Kidney epithelial cell (primary cell): Measurements from ENCODE around the gene DNAH1. TPM values are rescaled to one million over a fixed set of nuclear protein-coding genes. Genes with fewer than 3 reads are reported as not detected.

Experiments used
- DNase-seq: peaks from one replicate; pipeline ENCODE4 v3.0.0-alpha.2; 2010; ENCODE audit warnings: low read depth
- H3K27me3 ChIP-seq: 2 replicates; pipeline ENCODE4 v1.6.0; 2011; ENCODE audit warnings: low read length; ENCODE audit not compliant: control insufficient read depth, insufficient read depth
- H3K36me3 ChIP-seq: 2 replicates; pipeline ENCODE4 v1.5.1; 2011; ENCODE audit warnings: low read length; ENCODE audit not compliant: control insufficient read depth, insufficient read depth
- H3K4me3 ChIP-seq: 2 replicates; pipeline ENCODE4 v1.5.1; 2011; ENCODE audit warnings: low read depth, mild to moderate bottlenecking, control low read depth, low read length
- total RNA-seq: library from RNA; depleted of rRNA; stranded (reverse); fragments of >200 nt; gene quantifications from 2 replicates; pipeline ENCODE4 v1.2.3, GENCODE V29; 2015
- TF ChIP-seq, protein P1 (sequence below): IDR thresholded peaks from 2 replicates; pipeline ENCODE4 v1.5.1; 2011; ENCODE audit warnings: mild to moderate bottlenecking, moderate library complexity, low read length, control low read depth, inconsistent platforms; ENCODE audit not compliant: insufficient read depth, poor library complexity, severe bottlenecking

Gene DNAH1
- total RNA-seq, 1 donor from 2014 or later: 0.96 TPM

DNA sequence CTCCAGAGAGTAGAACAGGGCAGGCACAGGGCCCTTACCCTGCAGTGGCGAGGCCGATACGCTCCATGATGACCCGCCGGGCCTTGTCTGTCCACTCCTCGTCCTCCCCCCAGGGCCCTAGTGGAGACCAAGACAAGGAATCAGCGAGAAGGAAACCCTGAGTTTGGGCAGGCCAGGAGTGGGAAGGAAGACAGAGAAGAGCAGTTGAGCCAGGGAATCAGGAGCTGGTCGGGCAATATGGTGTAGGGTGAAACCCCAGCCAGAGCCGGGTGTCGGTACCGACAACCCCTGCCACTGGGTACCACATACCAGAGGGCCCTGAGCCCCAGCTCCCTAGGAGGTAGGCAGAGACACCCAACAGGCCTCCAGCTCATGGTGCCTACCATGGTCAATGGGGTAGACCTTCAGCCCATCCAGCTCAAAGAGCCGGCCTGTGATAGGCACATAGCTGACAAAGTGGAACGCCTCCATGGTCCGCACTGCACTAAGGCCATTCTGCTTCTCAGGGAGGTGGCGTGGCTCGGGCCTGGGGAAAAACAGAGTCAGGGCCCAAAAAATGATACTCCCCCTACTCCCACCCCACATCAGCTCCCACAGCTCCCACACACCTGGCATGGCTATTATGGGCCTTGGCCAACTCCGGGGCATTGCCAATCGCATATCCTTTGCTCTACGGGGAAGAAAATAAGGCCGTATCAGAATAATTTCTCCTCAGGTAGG, 90.8 kb downstream of the DNAH1 start:
- no peaks in the 10 kb centered on the region for H3K27me3 ChIP-seq
- DNase-seq: no peak
- no peak overlapping the region for H3K4me3 ChIP-seq
- H3K36me3 ChIP-seq: peaks cover 6% of the 10 kb centered on the region
- TF ChIP-seq, protein P1, sequence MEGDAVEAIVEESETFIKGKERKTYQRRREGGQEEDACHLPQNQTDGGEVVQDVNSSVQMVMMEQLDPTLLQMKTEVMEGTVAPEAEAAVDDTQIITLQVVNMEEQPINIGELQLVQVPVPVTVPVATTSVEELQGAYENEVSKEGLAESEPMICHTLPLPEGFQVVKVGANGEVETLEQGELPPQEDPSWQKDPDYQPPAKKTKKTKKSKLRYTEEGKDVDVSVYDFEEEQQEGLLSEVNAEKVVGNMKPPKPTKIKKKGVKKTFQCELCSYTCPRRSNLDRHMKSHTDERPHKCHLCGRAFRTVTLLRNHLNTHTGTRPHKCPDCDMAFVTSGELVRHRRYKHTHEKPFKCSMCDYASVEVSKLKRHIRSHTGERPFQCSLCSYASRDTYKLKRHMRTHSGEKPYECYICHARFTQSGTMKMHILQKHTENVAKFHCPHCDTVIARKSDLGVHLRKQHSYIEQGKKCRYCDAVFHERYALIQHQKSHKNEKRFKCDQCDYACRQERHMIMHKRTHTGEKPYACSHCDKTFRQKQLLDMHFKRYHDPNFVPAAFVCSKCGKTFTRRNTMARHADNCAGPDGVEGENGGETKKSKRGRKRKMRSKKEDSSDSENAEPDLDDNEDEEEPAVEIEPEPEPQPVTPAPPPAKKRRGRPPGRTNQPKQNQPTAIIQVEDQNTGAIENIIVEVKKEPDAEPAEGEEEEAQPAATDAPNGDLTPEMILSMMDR: no peak

DNA sequence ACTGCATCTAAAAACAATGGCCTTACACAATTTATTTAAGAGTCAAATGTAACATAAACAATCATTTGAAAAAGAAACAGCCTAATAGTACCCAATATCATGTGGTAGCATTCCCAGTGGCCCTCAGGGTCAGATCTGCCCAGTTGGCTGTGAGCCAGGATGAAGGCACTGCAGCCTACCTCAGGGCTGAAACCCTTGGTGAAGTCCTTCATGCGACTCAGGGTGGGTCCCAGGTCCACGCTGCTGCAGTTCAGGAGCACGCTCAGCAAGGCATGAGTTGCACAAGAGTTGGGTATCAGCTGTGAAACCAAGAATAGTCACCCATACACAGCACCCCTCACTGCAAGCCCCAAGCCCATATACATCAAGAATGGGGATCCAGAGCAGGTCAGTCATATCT, 91.7 kb downstream of the DNAH1 start:
- TF ChIP-seq, protein P1: no peak
- no peak for DNase-seq
- peaks cover 6% of the 10 kb centered on the region for H3K36me3 ChIP-seq
- no peak overlapping the region for H3K4me3 ChIP-seq
- no peaks in the 10 kb centered on the region for H3K27me3 ChIP-seq

DNA sequence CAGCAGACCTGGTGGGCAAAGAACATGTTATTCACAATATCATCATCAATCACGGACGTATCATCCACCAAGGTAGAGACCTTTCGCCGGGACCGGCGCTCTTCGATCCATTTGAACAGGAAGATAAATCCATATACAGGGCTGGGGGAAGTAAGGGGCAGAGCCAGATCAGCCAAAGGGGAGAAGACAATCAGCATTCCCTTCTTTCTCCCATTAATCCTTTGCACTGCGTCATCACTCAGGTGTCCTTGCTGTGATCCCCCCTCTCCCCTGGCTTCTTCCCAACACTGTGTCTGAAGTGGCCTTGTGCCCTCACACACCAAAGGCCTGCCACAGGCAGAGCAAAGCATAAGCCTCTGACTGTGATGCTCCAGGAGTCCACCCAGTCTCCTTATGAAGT, 92.3 kb downstream of the DNAH1 start:
- Histone ChIP-seq H3K36me3 (peaks cover 6% of the 10 kb centered on the region), H3K27me3 (no peaks in the 10 kb centered on the region), H3K4me3 (no peak overlapping the region)
- TF ChIP-seq, protein P1: no peak
- no peak for DNase-seq

DNA sequence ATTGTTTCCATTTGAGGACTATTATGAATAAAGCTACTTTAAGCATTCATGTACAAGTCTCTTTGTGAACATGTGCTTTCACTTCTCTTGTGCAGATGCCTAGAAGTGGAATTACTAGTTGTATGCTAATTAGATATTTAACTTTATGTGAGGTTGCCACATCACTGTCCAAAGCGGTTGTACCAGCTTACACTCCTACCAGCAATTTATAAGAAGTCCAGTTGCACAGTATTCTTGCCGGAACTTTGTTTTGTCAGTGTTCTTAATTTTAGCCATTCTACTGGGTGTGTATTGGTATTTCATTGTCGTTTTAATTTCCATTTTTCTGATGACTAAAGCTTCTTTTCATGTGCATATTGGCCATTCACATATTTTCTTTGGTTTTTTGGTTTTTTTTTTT, 99.7 kb downstream of the DNAH1 start:
- TF ChIP-seq, protein P1: no peak
- Histone ChIP-seq H3K36me3 (no peaks in the 10 kb centered on the region), H3K27me3 (no peaks in the 10 kb centered on the region), H3K4me3 (no peak overlapping the region)
- DNase-seq: no peak

DNA sequence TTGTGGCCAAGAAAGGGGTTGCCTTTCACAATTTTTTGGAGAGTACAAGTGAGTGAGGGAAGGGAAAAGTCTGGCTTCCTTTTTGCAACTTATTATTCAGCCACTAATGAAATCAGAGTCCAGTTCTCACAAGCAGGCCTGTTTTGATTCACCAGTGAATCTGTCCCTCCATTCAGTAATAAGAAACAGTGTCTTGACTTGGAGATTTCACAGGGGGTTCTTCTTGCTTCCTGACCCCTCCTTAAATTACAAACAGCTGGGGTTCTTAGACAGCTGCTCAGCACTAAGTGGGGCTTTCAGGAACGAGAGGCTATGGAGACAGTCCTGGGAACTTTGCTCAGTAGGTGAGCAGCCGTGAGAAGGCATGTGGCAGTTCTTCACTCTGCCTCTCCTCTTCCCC, 104.3 kb downstream of the DNAH1 start:
- no peaks in the 10 kb centered on the region for H3K36me3 ChIP-seq
- no peak for DNase-seq
- TF ChIP-seq, protein P1: no peak
- no peak overlapping the region for H3K4me3 ChIP-seq
- H3K27me3 ChIP-seq: no peaks in the 10 kb centered on the region

DNA sequence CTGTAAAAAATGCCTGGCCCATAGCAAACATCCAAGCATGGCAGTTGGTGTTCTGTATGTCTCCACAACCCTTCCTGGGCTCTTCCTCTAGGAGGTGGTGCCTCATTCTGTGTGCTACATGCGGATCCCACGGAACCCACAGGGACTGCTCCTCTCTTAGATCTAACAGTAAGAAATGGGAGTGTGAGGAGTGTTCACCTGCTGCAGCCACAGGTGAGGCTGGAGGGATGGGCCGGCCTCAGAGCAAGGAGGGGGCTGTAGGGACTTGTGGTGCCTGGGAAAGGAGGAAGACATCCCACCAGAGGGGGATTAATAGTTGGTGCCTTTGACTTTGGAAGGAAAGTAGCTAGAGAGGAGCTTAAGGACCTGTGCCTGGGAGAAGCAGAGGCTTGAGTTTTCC, 106.5 kb downstream of the DNAH1 start:
- Histone ChIP-seq H3K36me3 (no peaks in the 10 kb centered on the region), H3K27me3 (no peaks in the 10 kb centered on the region), H3K4me3 (no peak overlapping the region)
- TF ChIP-seq, protein P1: no peak
- no peak for DNase-seq
